BE2C (cell line): ENCODE measurements around the gene WFDC12.

Experiments used
- DNase-seq: peaks from one replicate; pipeline ENCODE4 v3.0.0-alpha.2; 2020
- H3K27me3 ChIP-seq: fragments of 250-450 bp; sonication (Bioruptor Pico); 2 replicates; pipeline ENCODE4 v1.5.1; 2020; ENCODE audit warnings: mild to moderate bottlenecking
- H3K36me3 ChIP-seq: fragments of 250-450 bp; sonication (Bioruptor Pico); 2 replicates; pipeline ENCODE4 v1.5.1; 2020; ENCODE audit warnings: mild to moderate bottlenecking
- H3K4me1 ChIP-seq: fragments of 250-450 bp; sonication (Bioruptor Pico); 2 replicates; pipeline ENCODE4 v1.5.1; 2020
- H3K4me3 ChIP-seq: 2 replicates; pipeline ENCODE4 v1.5.1; 2011; ENCODE audit warnings: low read depth, low read length
- H3K9me3 ChIP-seq: fragments of 250-450 bp; sonication (Bioruptor Pico); 2 replicates; pipeline ENCODE4 v1.5.1; 2020
- CTCF ChIP-seq: IDR thresholded peaks from 2 replicates; pipeline ENCODE4 v1.5.1; 2012; ENCODE audit warnings: mild to moderate bottlenecking, low read depth, low read length

WFDC12 gene

DNA sequence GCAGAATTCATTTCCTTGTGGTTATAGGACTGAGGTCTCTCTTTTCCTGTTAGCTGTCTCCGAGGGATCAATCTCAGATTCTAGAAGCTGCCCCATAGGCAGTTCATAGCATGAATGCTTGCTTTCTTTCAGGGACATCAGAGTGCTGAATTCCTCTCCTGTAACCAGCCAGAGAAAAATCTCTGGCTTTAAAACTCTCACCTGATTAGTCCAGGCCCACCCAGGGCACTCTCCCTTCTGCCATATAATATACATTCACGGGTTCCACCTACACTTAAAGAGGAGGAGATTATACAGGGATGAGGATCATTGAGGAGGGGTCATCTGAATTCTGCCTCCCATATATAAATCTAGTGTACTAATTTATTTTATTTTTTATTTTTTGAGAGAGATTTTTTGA, 21.2 kb downstream of the WFDC12 start:
- no peak for TF ChIP-seq CTCF

DNA sequence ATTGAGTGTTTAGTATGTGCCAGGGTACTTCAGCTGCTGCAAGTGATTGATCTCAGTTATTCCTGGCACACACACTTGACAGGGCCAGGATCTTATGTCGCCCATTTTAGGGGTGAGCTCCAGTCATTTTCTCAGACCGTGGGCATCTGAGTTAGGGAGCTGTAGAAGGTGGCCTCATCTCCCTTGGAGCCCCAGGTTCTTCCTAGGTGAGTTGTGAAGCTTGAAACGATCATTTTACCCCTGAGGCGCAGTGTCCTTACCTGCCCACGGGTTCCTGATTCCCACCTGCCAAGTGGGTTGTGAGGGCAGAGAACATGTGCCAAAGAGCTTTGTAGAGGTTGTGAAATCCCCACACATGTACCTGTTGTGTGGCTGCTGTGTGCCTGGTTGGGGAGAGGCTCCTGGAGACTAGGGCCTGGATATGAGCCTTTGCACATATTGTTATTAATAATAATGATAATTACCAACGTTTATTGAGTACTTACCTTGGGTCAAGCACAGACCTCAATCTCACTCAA, 22.9 kb downstream of the WFDC12 start:
- H3K4me3 ChIP-seq = no peak overlapping the region
- DNase-seq = no peak
- no peak for TF ChIP-seq CTCF
- no peaks in the 10 kb centered on the region for H3K9me3 ChIP-seq
- no peaks in the 10 kb centered on the region for H3K27me3 ChIP-seq
- H3K36me3 ChIP-seq = no peaks in the 10 kb centered on the region
- no peaks in the 10 kb centered on the region for H3K4me1 ChIP-seq

More for the DNA sequence above, 21.2 kb downstream of the WFDC12 start:
- Histone ChIP-seq H3K4me3 (no peak overlapping the region), H3K4me1 (no peaks in the 10 kb centered on the region), H3K27me3 (no peaks in the 10 kb centered on the region; the same call in 1 of the 2 replicates), H3K36me3 (no peaks in the 10 kb centered on the region), H3K9me3 (no peaks in the 10 kb centered on the region)
- no peak for DNase-seq

GRCh38 chr20:45100563-45101245, 23.6 kb downstream of the WFDC12 start, which contains the start of gene KCNS1:
KCNS1 (minus strand) TSS chr20:45101127; CDS start chr20:45099236, 1,891 bp downstream.
- no peak within 1 kb of the TSS for H3K4me3 ChIP-seq
- no peaks in the 10 kb centered on the region for H3K27me3 ChIP-seq
- no peaks in the 10 kb centered on the region for H3K4me1 ChIP-seq
- H3K9me3 ChIP-seq = no peaks in the 10 kb centered on the region
- no peak for TF ChIP-seq CTCF
- DNase-seq = no peak
- no peaks in the 10 kb centered on the region for H3K36me3 ChIP-seq

GRCh38 chr20:45098103-45098773, 26.0 kb downstream of the WFDC12 start:
- no peaks in the 10 kb centered on the region for H3K9me3 ChIP-seq
- H3K27me3 ChIP-seq = no peaks in the 10 kb centered on the region
- H3K36me3 ChIP-seq = no peaks in the 10 kb centered on the region
- DNase-seq = no peak
- H3K4me1 ChIP-seq = no peaks in the 10 kb centered on the region
- no peak overlapping the region for H3K4me3 ChIP-seq
- no peak for TF ChIP-seq CTCF

DNA sequence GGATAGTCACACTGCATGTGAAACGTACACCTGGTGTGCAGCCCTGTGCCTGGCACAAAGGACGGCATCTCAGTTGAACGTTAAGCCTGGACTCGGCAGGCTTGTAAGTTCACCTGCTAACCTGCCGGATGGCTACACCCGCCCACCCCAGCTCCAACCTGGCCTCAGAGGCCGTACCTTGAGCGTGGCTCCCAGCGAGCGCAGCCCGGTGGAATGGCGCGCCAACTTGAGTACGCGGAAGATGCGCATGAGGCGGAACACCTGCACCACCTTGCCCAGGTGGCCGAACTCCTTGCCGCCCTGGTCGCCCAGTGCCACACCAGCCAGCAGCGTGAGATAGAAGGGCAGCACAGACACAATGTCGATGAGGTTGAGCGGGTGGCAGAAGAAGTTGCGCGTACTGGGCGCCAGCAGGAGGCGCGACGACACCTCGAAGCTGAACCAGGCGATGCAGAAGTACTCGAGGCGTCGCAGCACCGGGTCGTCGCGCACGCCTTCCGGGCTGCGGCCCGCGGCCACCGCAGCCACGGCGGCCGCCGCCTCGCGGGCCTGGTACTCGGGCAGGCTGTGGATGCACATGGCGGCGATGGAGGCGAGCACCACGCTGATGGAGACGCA, 26.7 kb downstream of the WFDC12 start:
- no peak for TF ChIP-seq CTCF
- no peaks in the 10 kb centered on the region for H3K9me3 ChIP-seq
- H3K27me3 ChIP-seq = no peaks in the 10 kb centered on the region
- H3K36me3 ChIP-seq = no peaks in the 10 kb centered on the region
- no peak for DNase-seq
- H3K4me1 ChIP-seq = no peaks in the 10 kb centered on the region
- H3K4me3 ChIP-seq = no peak overlapping the region
